Ishikawa (cell line): ENCODE data around the gene HNRNPL.

Source experiments
- RAD21 ChIP-seq: IDR thresholded peaks from 2 replicates; pipeline ENCODE4 v1.6.1; 2012; ENCODE audit warnings: low read depth
- TAF1 ChIP-seq: IDR thresholded peaks from 2 replicates; pipeline ENCODE4 v1.6.1; 2012; ENCODE audit warnings: low read depth, mild to moderate bottlenecking
- YY1 ChIP-seq: IDR thresholded peaks from 2 replicates; pipeline ENCODE4 v1.6.1; 2012; ENCODE audit warnings: low read depth
- TF ChIP-seq, protein P1 (sequence below): IDR thresholded peaks from 2 replicates; pipeline ENCODE4 v1.6.1; 2012

DNA sequence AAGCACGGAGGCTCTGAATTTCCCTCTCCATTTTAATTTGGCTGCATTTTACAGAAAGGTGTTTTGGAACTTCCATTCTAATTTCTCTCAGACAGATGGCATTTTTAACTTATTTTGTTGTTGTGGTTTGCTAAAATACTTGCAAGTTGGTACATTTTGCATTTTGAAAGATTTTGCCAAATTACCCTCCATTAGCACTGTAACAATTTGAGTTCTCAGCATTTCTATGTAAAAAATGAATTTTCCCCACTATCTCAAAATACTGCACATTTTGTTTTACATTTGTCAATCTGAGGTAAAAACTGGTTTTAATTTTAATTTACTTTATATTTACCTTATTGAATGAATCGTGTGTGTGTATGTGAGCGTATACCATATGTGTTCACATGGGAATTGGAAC, 7.0 kb upstream of the HNRNPL start:
- TF ChIP-seq RAD21 = no peak
- no peak for TF ChIP-seq YY1
- TF ChIP-seq, protein P1, sequence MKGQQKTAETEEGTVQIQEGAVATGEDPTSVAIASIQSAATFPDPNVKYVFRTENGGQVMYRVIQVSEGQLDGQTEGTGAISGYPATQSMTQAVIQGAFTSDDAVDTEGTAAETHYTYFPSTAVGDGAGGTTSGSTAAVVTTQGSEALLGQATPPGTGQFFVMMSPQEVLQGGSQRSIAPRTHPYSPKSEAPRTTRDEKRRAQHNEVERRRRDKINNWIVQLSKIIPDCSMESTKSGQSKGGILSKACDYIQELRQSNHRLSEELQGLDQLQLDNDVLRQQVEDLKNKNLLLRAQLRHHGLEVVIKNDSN = no peak
- TF ChIP-seq TAF1 = no peak
